Tibial nerve (tissue), 3 donors: ENCODE results near the gene ZNF41.

Experiments used
- CTCF ChIP-seq, 5 experiments: fragments of 200-600 bp in 3 of 5; fragments of 450-650 bp in 2 of 5; sonication (generic) in 3 of 5; IDR thresholded peaks; one replicate each; pipeline ENCODE4 v1.5.1; 2016 to 2019; ENCODE audit warnings: antibody characterized with exemption in 5 of 5, mild to moderate bottlenecking in 3 of 5, moderate library complexity in 2 of 5
- POLR2A ChIP-seq, 2 donors: fragments of 450-650 bp; IDR thresholded peaks; one replicate each; pipeline ENCODE4 v1.6.1; 2017; ENCODE audit warnings: antibody characterized with exemption in 2 of 2, mild to moderate bottlenecking in 2 of 2, moderate library complexity in 2 of 2

GRCh38 chrX:47515941-47516665 is 33.1 kb upstream of the ZNF41 start:
- TF ChIP-seq CTCF (IDR thresholded peaks at IDR 0.05) = no peak
- TF ChIP-seq POLR2A (IDR thresholded peaks at IDR 0.05) = no peak
